Measurements from ENCODE around the gene PCLO. TPM values are rescaled to one million over a fixed set of nuclear protein-coding genes. Genes with fewer than 3 reads are reported as not detected.
A peak's percentile ranks its signal among the peaks of the same experiment; 100 is the strongest.
"Not testable (repeated sequence)": the region's sequence is repeated elsewhere in the genome, so short reads cannot be mapped to it uniquely, and the experiment has no call there.

The PCLO gene
- total RNA-seq, 1 donor from 2014 or later, result 5.3 TPM

GRCh38 chr7:83096065-83096580, 66.6 kb downstream of the PCLO start:
- H3K9me3 Mint-ChIP-seq, result peaks cover 19% of the 10 kb centered on the region
- TF ChIP-seq CTCF (IDR thresholded peaks at IDR 0.05; ENCODE audit: unreplicated experiment), result no peak
- no peaks in the 10 kb centered on the region for H3K4me1 Mint-ChIP-seq
- no peak overlapping the region for H3K4me3 Mint-ChIP-seq
- no peaks in the 10 kb centered on the region for H3K27me3 Mint-ChIP-seq (ENCODE audit: low read depth)
- DNase-seq (ENCODE audit: low spot score in 2 of 2, unreplicated experiment in 2 of 2), result no peak
- H3K27ac Mint-ChIP-seq, result no peak overlapping the region
- H3K36me3 Mint-ChIP-seq, result peaks cover 7% of the 10 kb centered on the region

- TF ChIP-seq CTCF (IDR thresholded peaks at IDR 0.05; ENCODE audit: unreplicated experiment), result no peak
- no peaks in the 10 kb centered on the region for H3K9me3 Mint-ChIP-seq
- no peak overlapping the region for H3K4me3 Mint-ChIP-seq
- no peaks in the 10 kb centered on the region for H3K36me3 Mint-ChIP-seq
- peaks cover 9% of the 10 kb centered on the region for H3K4me1 Mint-ChIP-seq
- H3K27ac Mint-ChIP-seq, result no peak overlapping the region
- H3K27me3 Mint-ChIP-seq (ENCODE audit: low read depth), result no peaks in the 10 kb centered on the region
- DNase-seq (ENCODE audit: low spot score in 2 of 2, unreplicated experiment in 2 of 2), result no peak
Observed at GRCh38 chr7:83085299-83085698, 77.4 kb downstream of the PCLO start.

GRCh38 chr7:83079879-83080278, 82.8 kb downstream of the PCLO start:
- peaks cover 21% of the 10 kb centered on the region for H3K4me1 Mint-ChIP-seq
- H3K27me3 Mint-ChIP-seq (ENCODE audit: low read depth); H3K9me3 Mint-ChIP-seq; H3K27ac Mint-ChIP-seq; H3K36me3 Mint-ChIP-seq; DNase-seq (ENCODE audit: low spot score in 2 of 2, unreplicated experiment in 2 of 2); H3K4me3 Mint-ChIP-seq: not testable (repeated sequence)

GRCh38 chr7:83077328-83077727, 85.4 kb downstream of the PCLO start:
- H3K9me3 Mint-ChIP-seq, result no peaks in the 10 kb centered on the region
- H3K27me3 Mint-ChIP-seq (ENCODE audit: low read depth), result no peaks in the 10 kb centered on the region
- peak overlapping the region; percentile 80 for H3K27ac Mint-ChIP-seq
- no peak for TF ChIP-seq CTCF (IDR thresholded peaks at IDR 0.05; ENCODE audit: unreplicated experiment)
- H3K4me3 Mint-ChIP-seq, result no peak overlapping the region
- no peaks in the 10 kb centered on the region for H3K36me3 Mint-ChIP-seq
- no peak for DNase-seq (ENCODE audit: low spot score in 2 of 2, unreplicated experiment in 2 of 2)
- H3K4me1 Mint-ChIP-seq, result peaks cover 19% of the 10 kb centered on the region

GRCh38 chr7:83072576-83073517, 89.8 kb downstream of the PCLO start:
- no peaks in the 10 kb centered on the region for H3K27me3 Mint-ChIP-seq (ENCODE audit: low read depth)

More at GRCh38 chr7:83072576-83073517, 89.8 kb downstream of the PCLO start:
- no peak for DNase-seq (ENCODE audit: low spot score in 2 of 2, unreplicated experiment in 2 of 2)
- H3K36me3 Mint-ChIP-seq, result no peaks in the 10 kb centered on the region
- no peaks in the 10 kb centered on the region for H3K9me3 Mint-ChIP-seq
- no peak for TF ChIP-seq CTCF (IDR thresholded peaks at IDR 0.05; ENCODE audit: unreplicated experiment)
- no peak overlapping the region for H3K27ac Mint-ChIP-seq
- no peak overlapping the region for H3K4me3 Mint-ChIP-seq
- H3K4me1 Mint-ChIP-seq, result peaks cover 22% of the 10 kb centered on the region

Measured in mesothelial cell of epicardium (in vitro differentiated cells).